Activated CD4-positive, alpha-beta T cell treated with anti-CD3 and anti-CD28 coated beads for 48 hours (primary cell): ENCODE data around the gene ELAPOR1.

Source experiments
- DNase-seq: peaks from one replicate; pipeline ENCODE4 v3.0.0-alpha.2; 2020

ELAPOR1 gene, protein sequence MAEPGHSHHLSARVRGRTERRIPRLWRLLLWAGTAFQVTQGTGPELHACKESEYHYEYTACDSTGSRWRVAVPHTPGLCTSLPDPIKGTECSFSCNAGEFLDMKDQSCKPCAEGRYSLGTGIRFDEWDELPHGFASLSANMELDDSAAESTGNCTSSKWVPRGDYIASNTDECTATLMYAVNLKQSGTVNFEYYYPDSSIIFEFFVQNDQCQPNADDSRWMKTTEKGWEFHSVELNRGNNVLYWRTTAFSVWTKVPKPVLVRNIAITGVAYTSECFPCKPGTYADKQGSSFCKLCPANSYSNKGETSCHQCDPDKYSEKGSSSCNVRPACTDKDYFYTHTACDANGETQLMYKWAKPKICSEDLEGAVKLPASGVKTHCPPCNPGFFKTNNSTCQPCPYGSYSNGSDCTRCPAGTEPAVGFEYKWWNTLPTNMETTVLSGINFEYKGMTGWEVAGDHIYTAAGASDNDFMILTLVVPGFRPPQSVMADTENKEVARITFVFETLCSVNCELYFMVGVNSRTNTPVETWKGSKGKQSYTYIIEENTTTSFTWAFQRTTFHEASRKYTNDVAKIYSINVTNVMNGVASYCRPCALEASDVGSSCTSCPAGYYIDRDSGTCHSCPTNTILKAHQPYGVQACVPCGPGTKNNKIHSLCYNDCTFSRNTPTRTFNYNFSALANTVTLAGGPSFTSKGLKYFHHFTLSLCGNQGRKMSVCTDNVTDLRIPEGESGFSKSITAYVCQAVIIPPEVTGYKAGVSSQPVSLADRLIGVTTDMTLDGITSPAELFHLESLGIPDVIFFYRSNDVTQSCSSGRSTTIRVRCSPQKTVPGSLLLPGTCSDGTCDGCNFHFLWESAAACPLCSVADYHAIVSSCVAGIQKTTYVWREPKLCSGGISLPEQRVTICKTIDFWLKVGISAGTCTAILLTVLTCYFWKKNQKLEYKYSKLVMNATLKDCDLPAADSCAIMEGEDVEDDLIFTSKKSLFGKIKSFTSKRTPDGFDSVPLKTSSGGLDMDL

DNA sequence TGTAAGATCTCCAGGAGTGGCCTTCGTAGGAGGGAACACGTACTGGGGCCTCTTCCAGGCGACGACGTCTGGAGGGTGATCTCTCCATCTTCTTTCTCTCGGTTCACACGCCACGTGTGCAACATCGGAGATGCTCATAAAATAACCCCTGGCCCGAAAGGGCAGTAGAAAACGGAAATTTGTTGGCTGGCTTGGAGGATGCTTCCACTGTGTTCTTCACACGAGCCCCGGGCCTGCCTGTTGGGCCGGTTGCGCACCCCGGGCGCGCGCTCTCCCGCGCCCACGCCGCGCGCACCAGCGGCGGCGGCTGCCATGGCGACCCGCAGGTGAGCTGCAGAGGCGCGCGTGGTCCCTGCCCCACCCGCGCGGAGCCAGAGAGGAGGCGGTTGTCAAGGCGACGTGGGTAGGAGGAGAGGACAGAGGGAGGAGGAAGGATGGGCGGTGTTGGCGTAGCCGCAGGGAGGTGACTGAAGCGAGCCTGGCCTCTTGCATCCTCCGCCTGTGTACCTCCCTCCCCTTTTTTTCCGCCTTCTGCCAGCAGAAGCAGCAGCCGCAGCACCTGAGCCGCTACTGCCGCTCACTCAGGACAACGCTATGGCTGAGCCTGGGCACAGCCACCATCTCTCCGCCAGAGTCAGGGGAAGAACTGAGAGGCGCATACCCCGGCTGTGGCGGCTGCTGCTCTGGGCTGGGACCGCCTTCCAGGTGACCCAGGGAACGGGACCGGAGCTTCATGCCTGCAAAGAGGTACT is at the start of gene ELAPOR1:
Gene ELAPOR1, plus strand, starts transcription at position 526 of the 752 bp plus-strand sequence. Its CDS starts 69 bp downstream, at position 595.
- peak; percentile 78 for DNase-seq

DNA sequence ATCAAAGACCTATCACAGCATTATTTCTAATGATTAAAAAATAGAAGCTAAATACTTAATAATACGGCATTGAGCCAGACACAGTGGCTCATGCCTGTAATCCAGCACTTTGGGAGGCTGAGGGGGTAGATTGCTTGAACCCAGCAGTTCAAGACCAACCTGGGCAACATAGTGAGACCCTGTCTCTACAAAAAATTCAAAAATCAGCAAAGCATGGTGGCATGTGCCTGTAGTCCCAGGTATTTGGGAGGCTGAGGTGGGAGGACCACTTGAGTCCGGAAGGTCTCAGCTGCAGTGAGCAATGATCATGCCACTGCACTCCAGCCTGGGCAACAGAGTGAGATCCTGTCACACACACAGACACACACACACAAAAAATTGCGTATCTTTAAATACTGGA is 48.8 kb upstream of the ELAPOR1 start:
- DNase-seq, result no peak

DNA sequence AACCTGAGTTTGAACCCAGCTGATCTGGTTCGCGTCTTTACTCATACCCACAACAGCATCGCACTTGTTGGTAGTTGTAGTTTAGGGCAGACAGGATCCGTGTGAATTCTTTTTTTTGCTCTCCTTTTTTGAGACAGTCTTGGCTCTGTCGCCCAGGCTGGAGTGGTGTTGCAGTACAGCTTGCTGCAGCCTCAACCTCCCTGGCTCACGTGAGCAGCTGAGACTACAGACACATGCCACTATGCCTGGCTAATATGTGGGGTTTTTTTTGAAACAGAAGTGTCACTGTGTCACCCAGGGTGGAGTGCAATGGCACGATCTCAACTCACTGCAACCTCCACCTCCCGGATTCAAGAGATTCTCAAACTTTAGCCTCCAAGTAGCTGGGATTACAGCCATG is 46.0 kb upstream of the ELAPOR1 start:
- no peak for DNase-seq

DNA sequence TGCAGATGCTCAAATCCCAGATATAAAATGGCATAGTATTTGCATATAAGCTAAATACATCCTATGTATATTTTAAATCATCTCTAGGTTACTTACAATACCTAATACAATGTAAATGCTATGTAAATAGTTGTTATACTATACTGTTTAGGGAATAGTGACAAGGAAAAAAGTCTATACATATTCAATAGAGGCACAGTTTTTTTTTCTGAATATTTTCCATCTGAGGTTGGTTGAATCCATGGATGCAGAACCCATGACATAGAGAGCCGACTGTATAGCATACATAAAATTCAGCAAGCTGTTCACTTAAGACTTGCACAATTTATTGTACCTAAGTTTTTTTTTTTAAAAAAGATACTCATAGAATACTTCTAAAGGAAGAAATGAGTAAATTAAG is 44.6 kb upstream of the ELAPOR1 start:
- DNase-seq, result no peak

DNA sequence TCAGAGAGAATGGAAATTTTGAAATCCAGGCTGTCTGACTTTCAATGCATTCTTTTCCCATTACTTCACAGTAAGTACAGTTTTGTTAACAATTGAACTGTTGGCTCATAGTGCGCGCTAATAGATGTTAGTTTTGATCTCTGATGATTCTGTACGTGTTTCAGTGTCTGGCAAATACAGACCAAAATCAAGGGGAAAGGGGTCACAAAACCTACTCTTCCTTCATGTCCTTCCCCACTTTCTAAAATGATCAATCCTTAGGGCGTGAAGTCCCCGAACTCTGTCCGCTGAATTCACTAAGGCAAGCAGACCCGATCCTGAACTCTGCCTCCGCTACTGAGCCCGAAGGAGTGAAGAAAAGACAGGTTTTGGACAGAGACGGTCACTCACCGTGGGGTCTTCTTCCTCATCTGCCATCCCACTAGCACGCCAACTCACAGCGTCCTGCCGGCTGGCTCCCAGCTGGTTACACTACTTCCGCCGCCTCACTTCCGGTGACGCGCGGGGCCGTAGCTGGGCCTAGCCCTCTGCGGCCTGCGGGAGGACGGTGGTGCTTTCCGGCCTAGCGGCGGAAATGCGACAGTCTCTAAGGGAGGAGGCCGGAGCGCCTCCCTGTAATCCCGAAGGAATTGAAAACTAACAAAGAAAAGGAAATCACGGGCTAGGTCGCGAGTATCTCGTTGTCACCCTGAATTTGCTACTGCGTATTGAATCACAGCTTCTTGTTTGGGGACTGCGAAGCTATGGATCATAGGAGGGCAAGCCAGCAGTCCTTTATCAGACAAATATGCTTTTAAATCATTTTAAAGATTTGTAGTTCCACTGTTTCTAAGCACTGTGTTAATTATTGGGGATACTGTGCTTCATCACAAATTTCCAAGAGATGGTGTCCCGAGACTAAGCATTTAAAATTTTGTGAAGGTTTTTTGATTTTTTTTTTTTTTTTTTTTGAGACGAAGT is 38.1 kb upstream of the ELAPOR1 start, which contains the start of gene TAF13:
Gene TAF13, minus strand, starts transcription at position 473 of the 960 bp plus-strand sequence. Its CDS starts 56 bp downstream, at position 417.
- peak; percentile 91 for DNase-seq

DNA sequence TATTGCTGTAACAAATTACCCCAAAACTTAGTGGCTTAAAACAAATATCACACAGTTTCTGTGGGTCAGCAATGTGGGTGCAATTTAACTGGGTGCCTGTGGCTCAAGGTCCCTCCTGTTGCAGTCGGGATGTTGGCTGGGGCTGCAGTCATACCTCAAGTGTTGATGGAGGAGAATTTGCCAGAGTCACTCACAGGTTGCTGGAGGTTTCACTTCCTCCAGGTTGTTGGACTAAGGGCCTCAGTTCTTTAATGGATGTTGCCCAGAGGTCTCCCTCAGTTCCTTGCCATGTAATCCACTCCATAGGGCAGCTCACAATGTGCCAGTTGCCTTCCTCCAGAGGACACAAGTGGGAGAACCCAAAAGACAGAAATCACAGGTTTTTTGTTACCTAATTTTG is 35.6 kb upstream of the ELAPOR1 start:
- no peak for DNase-seq

DNA sequence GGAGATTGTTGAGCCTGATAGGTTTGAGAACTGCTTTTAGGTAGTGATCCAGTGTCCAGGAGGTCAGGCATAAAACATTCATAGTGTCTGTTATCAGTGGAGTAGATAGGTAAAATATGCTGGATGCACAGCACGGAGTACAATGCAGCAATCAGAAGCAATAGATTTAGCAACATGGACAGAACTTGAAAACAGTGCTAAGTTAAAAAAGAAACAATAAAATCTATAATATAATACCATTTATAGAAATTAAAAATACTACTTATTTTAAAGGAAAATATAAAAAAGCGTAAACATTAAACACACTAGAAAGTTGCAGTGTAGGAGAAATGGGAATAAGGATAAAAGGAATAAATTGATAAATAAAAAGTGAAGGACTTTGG is 34.7 kb upstream of the ELAPOR1 start:
- no peak for DNase-seq

DNA sequence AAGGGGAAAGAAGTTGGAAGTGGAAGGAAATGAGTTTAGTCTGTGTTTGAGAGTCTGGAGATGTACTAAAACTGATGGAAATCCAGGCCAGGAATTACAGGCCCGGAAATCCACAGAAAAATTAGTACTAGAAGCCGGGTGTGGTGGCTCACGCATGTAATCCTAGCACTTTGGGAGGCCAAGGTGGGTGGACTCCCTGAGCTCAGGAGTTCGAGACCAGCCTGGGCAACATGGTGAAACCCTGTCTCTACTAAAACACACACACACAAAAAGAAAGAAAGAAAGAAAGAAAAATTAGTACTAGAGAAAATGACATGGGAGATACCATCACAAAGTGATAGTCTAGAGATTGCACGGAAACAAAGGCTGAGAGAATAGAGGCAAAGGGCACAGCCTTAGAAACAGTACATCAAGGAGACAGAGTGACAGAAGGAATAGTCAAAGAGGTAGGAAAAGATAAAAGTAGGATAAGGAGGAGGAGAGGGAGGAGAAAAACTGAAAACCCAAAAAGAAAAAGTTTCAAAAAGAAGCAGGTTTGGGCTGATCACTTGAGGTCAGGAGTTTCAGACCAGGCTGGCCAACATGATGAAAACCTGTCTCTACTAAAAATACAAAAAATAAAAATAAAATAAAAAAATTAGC is 33.4 kb upstream of the ELAPOR1 start:
- DNase-seq, result no peak

DNA sequence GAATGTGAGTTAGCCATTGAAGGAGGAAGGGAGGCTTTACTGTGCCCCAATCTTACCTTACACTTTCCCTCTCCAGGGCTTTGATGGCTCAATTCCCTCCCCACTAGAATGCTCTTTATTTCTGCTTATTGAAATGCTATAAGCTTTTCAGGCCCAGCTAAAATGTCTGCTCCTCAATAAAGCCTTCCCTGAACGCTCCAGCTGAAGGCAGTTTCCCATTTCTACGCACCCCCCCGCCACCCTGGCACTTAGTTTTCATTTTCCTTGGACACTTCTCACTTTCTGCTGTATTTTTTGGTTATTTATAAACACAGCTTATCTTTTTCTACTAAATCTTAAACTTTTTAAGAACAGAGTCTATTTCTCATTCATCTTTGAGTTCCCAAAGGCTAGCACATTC is 30.4 kb upstream of the ELAPOR1 start:
- DNase-seq, result no peak

DNA sequence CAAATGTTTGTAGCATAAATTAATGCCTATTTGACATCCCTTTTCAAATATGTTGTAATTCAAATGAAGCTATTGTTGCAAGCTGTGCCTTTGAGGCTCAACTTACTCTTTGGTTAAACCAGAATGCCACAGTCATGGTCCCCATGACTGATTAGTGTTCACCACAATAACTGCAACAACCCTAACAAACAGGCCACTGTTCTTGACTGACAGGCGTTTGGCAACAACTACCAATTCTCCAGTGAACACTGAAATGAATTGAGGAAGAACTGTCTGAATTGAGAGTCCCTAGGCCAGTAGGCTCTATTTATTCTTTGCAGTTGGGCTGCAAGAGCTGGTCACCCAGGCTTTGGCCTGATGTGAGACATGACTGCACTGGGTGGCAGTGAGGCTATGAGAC is 30.0 kb upstream of the ELAPOR1 start:
- no peak for DNase-seq

DNA sequence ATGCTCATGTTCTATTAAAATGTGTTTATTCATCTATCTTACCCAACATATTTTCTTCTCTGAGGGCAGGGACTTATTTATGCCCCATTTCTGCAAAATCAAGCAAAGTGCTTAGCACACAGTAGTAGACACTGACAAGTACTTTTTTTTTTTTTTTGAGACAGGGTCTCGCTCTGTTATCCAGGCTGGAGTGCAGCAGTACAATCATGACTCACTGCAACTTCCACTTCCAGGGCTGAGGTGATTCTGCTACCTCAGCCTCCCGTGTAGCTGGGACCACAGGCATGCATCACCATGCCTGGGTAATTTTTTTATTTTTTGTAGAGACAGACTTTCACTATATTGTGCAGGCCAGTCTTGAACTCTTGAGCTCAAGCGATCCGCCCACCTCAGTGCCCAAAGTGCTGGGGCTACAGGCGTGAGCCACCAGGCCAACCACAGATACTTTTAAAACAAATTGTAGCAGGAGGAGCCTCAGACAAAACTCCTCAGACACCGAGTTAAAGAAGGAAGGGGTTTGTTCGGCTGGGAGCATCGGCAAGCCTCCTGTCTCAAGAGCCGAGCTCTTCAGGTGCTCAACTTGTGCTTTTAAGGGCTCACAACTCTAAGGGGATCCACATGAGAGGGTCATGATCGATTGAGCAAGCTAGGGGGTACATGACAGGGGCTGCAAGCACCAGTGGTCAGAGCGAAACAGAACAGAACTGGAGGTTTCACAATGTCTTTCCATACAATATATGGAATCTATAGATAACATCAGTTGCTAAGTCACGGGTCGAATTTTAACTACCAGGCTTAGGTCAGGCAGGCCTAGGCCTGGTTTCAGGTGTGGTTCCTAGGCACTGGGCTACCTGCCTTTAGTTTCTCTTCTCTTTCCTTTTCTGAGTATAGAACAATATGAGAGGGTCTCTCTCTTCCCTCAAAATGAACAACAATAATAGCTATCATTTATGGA is 29.1 kb upstream of the ELAPOR1 start:
- DNase-seq, result no peak

DNA sequence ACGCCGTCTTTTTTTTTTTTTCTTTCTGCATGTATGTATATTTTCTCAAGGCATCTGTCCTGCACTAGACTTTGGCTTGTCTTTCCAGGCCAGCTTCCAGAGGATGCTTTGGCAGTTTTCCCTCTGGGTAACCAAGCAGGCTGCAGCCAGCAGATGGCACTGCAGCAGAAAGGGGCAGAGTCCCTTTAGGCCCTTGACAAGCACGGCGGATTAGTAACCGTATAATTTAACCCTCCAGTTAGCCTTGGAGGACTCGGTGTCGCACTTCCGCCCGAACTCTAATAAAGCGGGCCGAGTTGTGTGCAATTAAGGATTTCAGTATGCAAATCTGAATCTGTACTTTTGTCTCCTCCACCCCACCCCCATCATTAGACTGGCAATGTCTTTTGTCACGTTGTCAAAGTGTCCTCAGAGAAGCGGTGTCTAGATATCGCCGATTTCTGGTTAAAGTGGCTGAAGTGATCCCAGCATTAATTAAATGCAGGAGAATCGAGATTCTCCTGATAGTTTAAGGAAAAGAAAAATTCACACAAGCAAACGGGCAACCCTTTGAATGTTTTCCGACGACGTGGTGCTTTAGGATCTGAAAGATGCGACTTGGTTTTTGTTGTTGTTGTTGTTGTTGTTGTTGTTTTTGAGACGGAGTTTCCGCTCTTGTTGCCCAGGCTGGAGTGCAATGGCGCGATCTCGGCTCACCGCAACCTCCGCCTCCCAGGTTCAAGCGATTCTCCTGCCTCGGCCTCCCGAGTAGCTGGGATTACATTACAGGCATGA is 24.5 kb upstream of the ELAPOR1 start:
- peak; percentile 69 for DNase-seq

DNA sequence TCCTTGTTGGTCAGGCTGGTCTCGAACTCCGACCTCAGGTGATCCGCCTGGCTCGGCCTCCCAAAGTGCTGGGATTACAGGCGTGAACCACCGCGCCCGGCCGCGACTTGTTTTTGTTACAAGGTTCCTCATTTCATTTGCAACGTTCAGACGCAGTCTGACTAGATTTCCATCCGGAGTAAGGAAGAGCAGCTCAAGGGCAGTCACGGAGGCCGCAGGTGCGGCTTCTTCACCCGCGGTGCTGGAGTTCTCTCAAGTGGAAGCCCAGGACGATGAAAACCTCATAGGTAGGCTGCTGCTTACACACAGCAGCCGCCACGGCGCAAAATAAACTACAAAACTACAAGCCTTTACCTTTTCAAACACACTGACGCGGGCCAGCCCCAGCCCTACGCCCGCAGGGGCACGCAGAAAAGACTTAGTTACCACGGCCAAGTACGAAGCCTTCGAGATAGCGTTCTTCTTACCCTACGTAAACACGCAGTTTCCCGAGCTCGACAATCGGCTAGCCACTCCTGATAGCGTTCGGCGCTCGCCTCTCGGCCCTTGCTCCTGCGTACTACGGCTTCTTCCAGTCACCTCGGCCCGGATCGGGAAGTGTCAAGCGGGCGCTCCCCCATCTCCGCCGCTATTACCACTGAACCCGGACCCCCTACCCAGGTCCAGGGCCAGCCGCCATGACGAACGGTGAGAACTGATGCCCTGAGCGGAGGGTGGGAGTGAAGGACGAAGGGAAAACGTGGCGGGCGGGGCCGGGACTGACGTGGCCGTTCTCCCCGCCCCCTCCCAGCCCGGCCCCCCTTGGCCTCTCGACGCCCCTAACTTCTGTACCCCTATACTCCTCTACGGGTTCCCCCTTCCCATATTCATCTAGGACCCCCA is 23.5 kb upstream of the ELAPOR1 start, which contains the start of gene TMEM167B:
Gene TMEM167B, plus strand, starts transcription at position 569 of the 882 bp plus-strand sequence. Its CDS starts 109 bp downstream, at position 678.
- DNase-seq, result peak; percentile 93

DNA sequence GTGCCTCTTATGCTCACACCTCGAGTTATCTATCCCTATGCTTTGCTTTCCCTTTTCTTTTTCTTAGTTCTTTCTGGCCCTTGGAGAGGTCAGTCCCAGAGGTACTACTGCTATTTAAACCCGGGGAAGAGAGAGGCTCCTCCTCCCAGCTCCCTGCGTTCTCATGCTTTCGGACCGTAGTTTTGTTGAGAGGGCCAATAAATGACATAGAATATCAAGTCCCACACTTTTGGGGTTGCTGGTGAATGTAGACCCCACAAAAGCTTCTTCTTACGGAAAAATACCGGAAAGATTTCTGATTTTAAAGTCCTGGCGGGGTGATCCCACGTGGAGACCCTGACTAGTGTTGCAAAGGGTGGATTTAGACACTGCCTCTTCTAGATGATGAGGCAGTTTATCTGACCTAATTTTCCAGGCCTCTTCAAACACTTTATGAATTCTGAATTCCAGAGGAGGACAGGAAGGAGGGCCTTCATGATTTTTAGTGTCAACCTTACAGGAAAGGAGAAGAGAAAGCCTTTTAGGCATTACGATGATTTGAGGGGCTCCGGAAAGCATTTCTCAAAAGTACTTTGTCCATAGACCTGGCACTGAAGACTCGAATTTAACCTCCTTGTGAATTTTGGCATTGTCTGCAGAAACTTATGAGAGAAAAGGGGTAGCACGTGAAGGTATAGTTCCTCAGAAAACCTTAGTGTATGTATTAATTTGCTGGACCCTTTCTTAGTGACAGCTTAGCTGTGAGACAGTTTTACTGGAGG is 22.7 kb upstream of the ELAPOR1 start:
- DNase-seq, result peak; percentile 44

DNA sequence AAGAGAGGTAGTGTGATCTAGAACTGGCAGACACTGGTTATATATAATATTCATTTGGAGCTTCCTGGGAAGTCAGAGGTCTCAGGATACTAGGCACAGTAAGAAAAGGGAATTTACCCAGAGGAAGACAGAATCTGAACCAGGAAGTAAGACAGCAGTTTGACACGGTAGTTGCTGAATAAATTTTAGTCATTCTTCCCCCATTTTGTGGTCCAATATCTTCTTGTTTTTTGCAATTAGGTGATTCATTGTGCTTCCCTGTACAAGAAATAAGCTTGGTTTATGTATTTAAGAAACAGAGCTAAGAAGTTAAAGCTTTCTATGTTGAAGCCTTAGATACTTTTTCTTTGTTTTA is 22.1 kb upstream of the ELAPOR1 start:
- DNase-seq, result no peak

DNA sequence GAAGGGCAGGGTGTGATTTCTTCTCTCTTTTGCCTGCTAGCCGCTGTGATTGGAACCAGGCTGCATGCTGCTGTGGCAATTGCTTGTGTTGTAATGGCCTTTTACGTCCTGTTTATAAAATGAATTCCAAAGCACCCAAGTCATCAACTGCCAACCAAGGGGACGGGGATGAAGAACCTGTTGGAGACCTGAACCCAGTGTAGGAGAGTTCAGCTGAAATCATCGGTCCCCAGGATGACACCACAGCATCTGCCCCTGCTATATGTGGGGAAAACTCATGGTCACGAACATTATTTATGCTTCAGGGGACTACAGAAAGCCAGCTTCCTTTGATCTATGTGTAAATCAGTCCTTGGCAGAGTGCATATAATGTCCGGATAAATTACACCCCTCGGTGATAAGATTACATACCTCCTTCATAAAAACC is 19.5 kb upstream of the ELAPOR1 start:
- no peak for DNase-seq

DNA sequence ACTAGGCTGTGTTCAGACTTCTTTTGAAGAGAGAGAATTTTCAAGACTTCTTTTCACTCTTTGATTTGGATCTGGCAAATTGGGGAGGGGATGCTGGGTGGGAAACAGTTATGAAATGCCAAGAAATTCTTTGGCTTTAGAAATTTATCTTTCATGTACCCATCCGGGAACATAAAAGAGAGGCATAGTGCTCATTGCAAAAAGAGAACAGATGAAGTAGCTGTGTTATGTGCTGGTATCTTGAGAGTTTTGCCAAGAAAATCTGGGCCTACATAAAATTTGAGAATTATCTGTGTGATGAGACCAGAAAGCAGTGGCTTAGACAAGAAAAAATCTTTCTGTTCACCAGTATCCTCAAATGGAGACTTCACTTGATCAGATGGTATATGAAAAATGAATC is 19.0 kb upstream of the ELAPOR1 start:
- DNase-seq, result no peak
